ENCODE data around the gene MBP.

DNA sequence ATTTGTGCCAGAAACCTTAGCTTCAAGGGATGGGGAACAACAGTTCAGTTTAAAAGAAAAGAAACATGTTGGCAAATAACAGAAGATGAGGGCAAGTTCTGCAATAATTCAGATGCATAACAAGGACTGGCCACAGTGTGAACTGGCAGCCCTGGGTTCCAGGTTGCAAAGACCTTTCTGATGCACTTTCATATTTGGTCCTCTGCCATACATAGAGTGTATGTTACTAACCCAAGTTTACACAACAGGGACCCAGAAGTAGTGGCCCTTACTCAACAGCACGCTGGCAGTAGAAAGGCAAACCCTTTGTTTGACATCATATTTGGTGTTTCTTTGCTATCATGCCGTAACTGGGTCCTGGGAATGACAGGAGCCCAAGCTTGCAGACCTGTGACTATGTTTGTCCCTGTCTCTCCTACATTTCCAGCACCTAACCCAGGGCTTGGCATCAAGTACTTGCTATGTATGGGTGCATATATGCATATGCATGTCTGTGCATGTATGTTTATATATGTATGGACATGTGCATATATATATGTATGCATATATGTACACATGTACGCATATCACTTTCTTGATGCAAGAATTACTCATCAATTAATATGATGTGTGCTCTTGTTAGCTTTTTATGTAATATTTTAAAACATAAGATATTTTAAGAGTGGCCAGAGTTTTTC is 94.3 kb downstream of the MBP start:
- TF ChIP-seq POLR2AphosphoS5 (IDR thresholded peaks at IDR 0.05; ENCODE audit: low read depth, low read length) (no peak), TAF1 (IDR thresholded peaks at IDR 0.05; ENCODE audit: borderline replicate concordance, low read depth, low read length) (no peak)

Measured in GM12892 (cell line).